Central memory CD8-positive, alpha-beta T cell (primary cell): ENCODE measurements around the gene FBP1.
A peak's percentile ranks its signal among the peaks of the same experiment; 100 is the strongest.
"Not testable (repeated sequence)": the region's sequence is repeated elsewhere in the genome, so short reads cannot be mapped to it uniquely, and the experiment has no call there.

Experiments
- ATAC-seq: fragments of 150-1000 bp; cut with Tn5 transposase; replicated peaks from 2 replicates; pipeline ENCODE4 v1.10.0; 2022; ENCODE audit warnings: mild to moderate bottlenecking, moderate FRiP score, moderate number of reproducible peaks; ENCODE audit not compliant: poor library complexity, severe bottlenecking; ENCODE audit errors: extremely low read depth
- DNase-seq, 2 donors: peaks; one replicate each; pipeline ENCODE4 v3.0.0; 2021; ENCODE audit warnings: low spot score in 2 of 2
- H3K27ac Mint-ChIP-seq: one replicate; pipeline ENCODE4 v1.8.0; 2022; ENCODE audit warnings: low read depth, mild to moderate bottlenecking, moderate library complexity, mixed read lengths
- H3K27me3 Mint-ChIP-seq: one replicate; pipeline ENCODE4 v1.8.0; 2022; ENCODE audit warnings: mixed read lengths
- H3K36me3 Mint-ChIP-seq: one replicate; pipeline ENCODE4 v1.8.0; 2022; ENCODE audit warnings: mild to moderate bottlenecking, moderate library complexity, mixed read lengths; ENCODE audit not compliant: insufficient read depth
- H3K4me1 Mint-ChIP-seq: one replicate; pipeline ENCODE4 v1.8.0; 2022; ENCODE audit warnings: mixed read lengths
- H3K4me3 Mint-ChIP-seq: one replicate; pipeline ENCODE4 v1.8.0; 2022; ENCODE audit warnings: mild to moderate bottlenecking, moderate library complexity, mixed read lengths
- H3K9me3 Mint-ChIP-seq: one replicate; pipeline ENCODE4 v1.8.0; 2022; ENCODE audit warnings: mixed read lengths

FBP1 gene

GRCh38 chr9:94603259-94604160 is 35.8 kb downstream of the FBP1 start:
- peaks cover 36% of the 10 kb centered on the region for H3K27me3 Mint-ChIP-seq
- H3K4me1 Mint-ChIP-seq = peaks cover 8% of the 10 kb centered on the region
- ATAC-seq = peak; percentile 43
- peak; percentile 27 to 49 for DNase-seq
- no peaks in the 10 kb centered on the region for H3K36me3 Mint-ChIP-seq
- no peaks in the 10 kb centered on the region for H3K9me3 Mint-ChIP-seq
- no peak overlapping the region for H3K27ac Mint-ChIP-seq
- no peak overlapping the region for H3K4me3 Mint-ChIP-seq

- Mint-ChIP-seq H3K27me3 (peaks cover 39% of the 10 kb centered on the region), H3K27ac (no peak overlapping the region), H3K36me3 (no peaks in the 10 kb centered on the region), H3K9me3 (no peaks in the 10 kb centered on the region), H3K4me3 (no peak overlapping the region), H3K4me1 (peaks cover 8% of the 10 kb centered on the region)
- DNase-seq = no peak
- ATAC-seq = no peak
Observed at GRCh38 chr9:94602666-94603065, 36.7 kb downstream of the FBP1 start.

GRCh38 chr9:94600715-94601114 is 38.6 kb downstream of the FBP1 start:
- ATAC-seq (no peak), DNase-seq (no peak)
- Mint-ChIP-seq H3K4me1 (peaks cover 8% of the 10 kb centered on the region), H3K36me3 (no peaks in the 10 kb centered on the region), H3K9me3 (no peaks in the 10 kb centered on the region), H3K27me3 (peaks cover 26% of the 10 kb centered on the region), H3K4me3 (no peak overlapping the region), H3K27ac (no peak overlapping the region)

- Mint-ChIP-seq H3K4me1 (peaks cover 8% of the 10 kb centered on the region), H3K9me3 (no peaks in the 10 kb centered on the region), H3K27me3 (peaks cover 23% of the 10 kb centered on the region), H3K4me3 (no peak overlapping the region), H3K27ac (no peak overlapping the region), H3K36me3 (no peaks in the 10 kb centered on the region)
- DNase-seq (no peak), ATAC-seq (no peak)
Observed at GRCh38 chr9:94600258-94600657, 39.1 kb downstream of the FBP1 start.

- ATAC-seq (no peak), DNase-seq (no peak)
- Mint-ChIP-seq H3K36me3 (no peaks in the 10 kb centered on the region), H3K9me3 (no peaks in the 10 kb centered on the region), H3K27ac (no peak overlapping the region), H3K27me3 (peaks cover 23% of the 10 kb centered on the region), H3K4me1 (peaks cover 8% of the 10 kb centered on the region), H3K4me3 (no peak overlapping the region)
Observed at GRCh38 chr9:94599102-94599501, 40.2 kb downstream of the FBP1 start.

- no peaks in the 10 kb centered on the region for H3K9me3 Mint-ChIP-seq
- no peak for DNase-seq
- H3K4me3 Mint-ChIP-seq = no peak within 1 kb of the TSS
- H3K4me1 Mint-ChIP-seq = no peaks in the 10 kb centered on the region
- no peak within 1 kb of the TSS for H3K27ac Mint-ChIP-seq
- no peak for ATAC-seq
- peaks cover 52% of the 10 kb centered on the region for H3K27me3 Mint-ChIP-seq
- peaks cover 2% of the 10 kb centered on the region for H3K36me3 Mint-ChIP-seq
Observed at GRCh38 chr9:94593459-94594345, 45.6 kb downstream of the FBP1 start, which contains the start of gene FBP2. Gene FBP2, minus strand, starts transcription at chr9:94593824. Its CDS starts 98 bp downstream, at chr9:94593726.

GRCh38 chr9:94592683-94593082 is 46.6 kb downstream of the FBP1 start:
- H3K9me3 Mint-ChIP-seq, ATAC-seq, H3K4me1 Mint-ChIP-seq, H3K36me3 Mint-ChIP-seq, DNase-seq, H3K27ac Mint-ChIP-seq, H3K4me3 Mint-ChIP-seq: not testable (repeated sequence)
- H3K27me3 Mint-ChIP-seq = peaks cover 52% of the 10 kb centered on the region

GRCh38 chr9:94591876-94592275 is 47.4 kb downstream of the FBP1 start:
- Mint-ChIP-seq H3K4me1 (peaks cover 5% of the 10 kb centered on the region), H3K4me3 (no peak overlapping the region), H3K36me3 (peaks cover 2% of the 10 kb centered on the region), H3K27me3 (peaks cover 57% of the 10 kb centered on the region), H3K27ac (no peak overlapping the region), H3K9me3 (no peaks in the 10 kb centered on the region)
- DNase-seq = no peak
- no peak for ATAC-seq

- H3K27ac Mint-ChIP-seq, ATAC-seq, H3K36me3 Mint-ChIP-seq, H3K4me3 Mint-ChIP-seq, H3K9me3 Mint-ChIP-seq, DNase-seq, H3K4me1 Mint-ChIP-seq: not testable (repeated sequence)
- H3K27me3 Mint-ChIP-seq = peaks cover 60% of the 10 kb centered on the region
Observed at GRCh38 chr9:94591046-94591545, 48.2 kb downstream of the FBP1 start.

- no peak for ATAC-seq
Observed at GRCh38 chr9:94588681-94589080, 50.6 kb downstream of the FBP1 start.

GRCh38 chr9:94586814-94587213 is 52.5 kb downstream of the FBP1 start:
- H3K27me3 Mint-ChIP-seq = peaks cover 36% of the 10 kb centered on the region
- no peak for DNase-seq
- ATAC-seq = no peak
- H3K4me1 Mint-ChIP-seq = peaks cover 17% of the 10 kb centered on the region
- H3K27ac Mint-ChIP-seq = no peak overlapping the region
- no peaks in the 10 kb centered on the region for H3K9me3 Mint-ChIP-seq
- H3K4me3 Mint-ChIP-seq = peak overlapping the region; percentile 25
- peaks cover 2% of the 10 kb centered on the region for H3K36me3 Mint-ChIP-seq

More at GRCh38 chr9:94588681-94589080, 50.6 kb downstream of the FBP1 start:
- Mint-ChIP-seq H3K4me1 (peaks cover 17% of the 10 kb centered on the region), H3K9me3 (no peaks in the 10 kb centered on the region), H3K36me3 (peaks cover 2% of the 10 kb centered on the region), H3K27me3 (peaks cover 45% of the 10 kb centered on the region), H3K27ac (no peak overlapping the region), H3K4me3 (no peak overlapping the region)
- DNase-seq = no peak

GRCh38 chr9:94586316-94586715 is 53.0 kb downstream of the FBP1 start:
- peaks cover 17% of the 10 kb centered on the region for H3K4me1 Mint-ChIP-seq
- peak overlapping the region; percentile 25 for H3K4me3 Mint-ChIP-seq
- ATAC-seq (no peak), DNase-seq (no peak)
- no peak overlapping the region for H3K27ac Mint-ChIP-seq
- H3K27me3 Mint-ChIP-seq = peaks cover 36% of the 10 kb centered on the region
- H3K9me3 Mint-ChIP-seq = no peaks in the 10 kb centered on the region
- peaks cover 2% of the 10 kb centered on the region for H3K36me3 Mint-ChIP-seq
